SK-N-SH (cell line): ENCODE measurements around the gene TNFRSF18. TPM values are rescaled to one million over a fixed set of nuclear protein-coding genes. Genes with fewer than 3 reads are reported as not detected.

Source experiments
- CTCF ChIA-PET: fragments of 300-600, 350-600 bp; formaldehyde crosslinking; extraction: SDS; loops from one replicate; lab custom pipeline; 2021; lab: Yijun Ruan, JAX
- POLR2A ChIA-PET: fragments of 350-600 bp; sonication (Branson Sonifier 250); formaldehyde crosslinking; extraction: SDS; loops from one replicate; lab custom pipeline; 2020; ENCODE audit warnings: antibody characterized with exemption, inconsistent platforms; lab: Yijun Ruan, JAX
- DNase-seq: peaks from one replicate; pipeline ENCODE4 v3.0.0; 2012
- H2AFZ ChIP-seq: fragments of 200-600 bp; sonication (generic); 2 replicates; pipeline ENCODE4 v1.8.1; 2016; ENCODE audit warnings: antibody characterized with exemption, mild to moderate bottlenecking, low read depth
- H3F3A ChIP-seq: fragments of 200-600 bp; sonication (generic); replicated peaks from 2 replicates; pipeline ENCODE3; 2016; ENCODE audit warnings: antibody characterized with exemption, mild to moderate bottlenecking; ENCODE audit not compliant: insufficient read depth
- H3K27ac ChIP-seq, 2 experiments: fragments of 200-500 bp in 1 of 2; fragments of 200-600 bp in 1 of 2; sonication (Bioruptor generic) in 1 of 2; sonication (generic), shearing (Covaris generic) in 1 of 2; 2 replicates each; pipeline versions ENCODE4 v1.5.1 to v1.6.1; 2014 to 2016; ENCODE audit warnings: low read depth in 2 of 2, inconsistent platforms in 1 of 2, low read length in 1 of 2, mild to moderate bottlenecking in 1 of 2, mixed read lengths in 1 of 2
- H3K27me3 ChIP-seq: fragments of 200-600 bp; sonication (generic), shearing (Covaris generic); 2 replicates; pipeline ENCODE4 v1.6.1; 2016; ENCODE audit warnings: mixed run types; ENCODE audit not compliant: insufficient read depth
- H3K36me3 ChIP-seq, 2 experiments: fragments of 200-500 bp in 1 of 2; fragments of 200-600 bp in 1 of 2; sonication (Bioruptor generic) in 1 of 2; sonication (generic) in 1 of 2; replicated peaks in 1 of 2; 2 replicates each; pipeline versions ENCODE3 to v1.5.1; 2014 to 2016; ENCODE audit warnings: low read length in 1 of 2, mild to moderate bottlenecking in 1 of 2; ENCODE audit not compliant: insufficient read depth in 2 of 2, control insufficient read depth in 1 of 2
- H3K4me1 ChIP-seq, 2 experiments: fragments of 200-500 bp in 1 of 2; fragments of 200-600 bp in 1 of 2; sonication (Bioruptor generic) in 1 of 2; sonication (generic), shearing (Covaris generic) in 1 of 2; 2 replicates each; pipeline versions ENCODE4 v1.5.1 to v1.6.1; 2014 to 2016; ENCODE audit warnings: low read depth in 1 of 2, low read length in 1 of 2, mixed run types in 1 of 2; ENCODE audit not compliant: insufficient read depth in 2 of 2, control insufficient read depth in 1 of 2
- H3K4me2 ChIP-seq: fragments of 200-600 bp; sonication (generic), shearing (Covaris generic); 2 replicates; pipeline ENCODE4 v1.6.1; 2017; ENCODE audit warnings: mixed run types
- H3K4me3 ChIP-seq, 2 experiments: fragments of 200-500 bp in 1 of 2; fragments of 200-600 bp in 1 of 2; sonication (Bioruptor generic) in 1 of 2; sonication (generic), shearing (Covaris generic) in 1 of 2; 2 replicates each; pipeline versions ENCODE4 v1.5.1 to v1.8.1; 2014 to 2016; ENCODE audit warnings: low read depth in 2 of 2, inconsistent platforms in 1 of 2, low read length in 1 of 2, mild to moderate bottlenecking in 1 of 2, mixed read lengths in 1 of 2, moderate library complexity in 1 of 2
- H3K79me2 ChIP-seq: fragments of 200-600 bp; sonication (generic); 2 replicates; pipeline ENCODE4 v1.8.1; 2017; ENCODE audit warnings: mild to moderate bottlenecking; ENCODE audit not compliant: insufficient read depth
- H3K9ac ChIP-seq: fragments of 200-600 bp; sonication (generic); 2 replicates; pipeline ENCODE4 v1.6.1; 2017; ENCODE audit warnings: mixed run types
- H3K9me2 ChIP-seq: fragments of 200-600 bp; sonication (generic); 2 replicates; pipeline ENCODE4 v1.6.1; 2017; ENCODE audit warnings: mixed run types
- H3K9me3 ChIP-seq: fragments of 200-600 bp; sonication (generic); 2 replicates; pipeline ENCODE4 v1.6.1; 2017; ENCODE audit warnings: mixed run types, mild to moderate bottlenecking, moderate library complexity
- H4K20me1 ChIP-seq: fragments of 200-600 bp; sonication (generic); 2 replicates; pipeline ENCODE4 v1.6.1; 2017; ENCODE audit warnings: mild to moderate bottlenecking, mixed run types; ENCODE audit not compliant: insufficient read depth
- ELF1 ChIP-seq: IDR thresholded peaks from 2 replicates; pipeline ENCODE4 v1.4.0; 2012
- EP300 ChIP-seq, 2 experiments: IDR thresholded peaks; 2 replicates each; pipeline versions ENCODE4 v1.4.0 to v1.6.1; 2012; ENCODE audit warnings: borderline replicate concordance in 1 of 2, low read depth in 1 of 2, low read length in 1 of 2
- EZH2phosphoT487 ChIP-seq: fragments of 200-600 bp; sonication (generic); IDR thresholded peaks from 2 replicates; pipeline ENCODE4 v1.6.1; 2017; ENCODE audit warnings: low read depth, mixed run types, mild to moderate bottlenecking, antibody characterized with exemption, moderate library complexity, borderline replicate concordance
- FOXJ3 ChIP-seq: sonication (generic); formaldehyde crosslinking; IDR thresholded peaks from 2 replicates; pipeline ENCODE4 v1.5.1; 2020; ENCODE audit warnings: mild to moderate bottlenecking, missing genetic modification reagents
- GABPA ChIP-seq: IDR thresholded peaks from 2 replicates; pipeline ENCODE4 v1.4.0; 2012; ENCODE audit warnings: low read depth, mild to moderate bottlenecking
- GATA2 ChIP-seq: sonication (generic); formaldehyde crosslinking; IDR thresholded peaks from 2 replicates; pipeline ENCODE4 v1.5.0; 2020; ENCODE audit warnings: mild to moderate bottlenecking, missing genetic modification reagents
- JUND ChIP-seq: IDR thresholded peaks from 2 replicates; pipeline ENCODE4 v1.4.0; 2012
- MXI1 ChIP-seq: IDR thresholded peaks from 2 replicates; pipeline ENCODE4 v1.6.1; 2012; ENCODE audit warnings: mild to moderate bottlenecking, low read depth, low read length, improper control_type of control experiment
- NFIC ChIP-seq: IDR thresholded peaks from 2 replicates; pipeline ENCODE4 v1.4.0; 2012; ENCODE audit warnings: borderline replicate concordance
- RAD21 ChIP-seq: IDR thresholded peaks from 2 replicates; pipeline ENCODE4 v1.6.1; 2012; ENCODE audit warnings: mild to moderate bottlenecking, low read length
- RCOR1 ChIP-seq: fragments of 150-350 bp; IDR thresholded peaks from 2 replicates; pipeline ENCODE4 v1.6.1; 2017; ENCODE audit warnings: antibody characterized with exemption, low read length
- RFX5 ChIP-seq: IDR thresholded peaks from 2 replicates; pipeline ENCODE4 v1.6.1; 2012; ENCODE audit warnings: mild to moderate bottlenecking, improper control_type of control experiment, low read length
- RXRA ChIP-seq: IDR thresholded peaks from 2 replicates; pipeline ENCODE4 v1.4.0; 2012; ENCODE audit warnings: low read depth, mild to moderate bottlenecking, borderline replicate concordance
- SIN3A ChIP-seq: IDR thresholded peaks from 2 replicates; pipeline ENCODE4 v1.6.1; 2012; ENCODE audit warnings: low read depth, mild to moderate bottlenecking, low read length, moderate library complexity, borderline replicate concordance
- SMC3 ChIP-seq: IDR thresholded peaks from 2 replicates; pipeline ENCODE4 v1.6.1; 2012; ENCODE audit warnings: low read depth, low read length, improper control_type of control experiment
- TAF1 ChIP-seq: IDR thresholded peaks from 2 replicates; pipeline ENCODE4 v1.6.1; 2012; ENCODE audit warnings: low read depth, mild to moderate bottlenecking, low read length, moderate library complexity, borderline replicate concordance
- TCF12 ChIP-seq: IDR thresholded peaks from 2 replicates; pipeline ENCODE4 v1.4.0; 2012
- TEAD4 ChIP-seq: IDR thresholded peaks from 2 replicates; pipeline ENCODE4 v1.4.0; 2012; ENCODE audit warnings: mild to moderate bottlenecking, borderline replicate concordance; ENCODE audit not compliant: insufficient read depth
- YY1 ChIP-seq: IDR thresholded peaks from 2 replicates; pipeline ENCODE4 v1.4.0; 2012; ENCODE audit warnings: low read depth, mild to moderate bottlenecking
- WGBS: methylation state at CpG from one replicate; pipeline ENCODE4 v1.1.6; 2017; ENCODE audit warnings: low lambda C conversion rate; 5-methylcytosine and 5-hydroxymethylcytosine counted together
- polyA plus RNA-seq, 3 experiments: library from polyadenylated mRNA; depleted of rRNA; stranded (reverse); fragments of >200 nt; gene quantifications; 2 replicates each; pipeline ENCODE4 v1.2.3, GENCODE V29; 2012
- TF ChIP-seq, protein P1 (sequence below): IDR thresholded peaks from 2 replicates; pipeline ENCODE4 v1.4.0; 2012; ENCODE audit warnings: low read depth, borderline replicate concordance
- TF ChIP-seq, protein P2 (sequence below): IDR thresholded peaks from 2 replicates; pipeline ENCODE4 v1.4.0; 2012; ENCODE audit warnings: low read depth
- TF ChIP-seq, protein P3 (sequence below): fragments of 150-350 bp; IDR thresholded peaks from 2 replicates; pipeline ENCODE4 v1.6.1; 2016; ENCODE audit warnings: mild to moderate bottlenecking, low read depth, low read length
- TF ChIP-seq, protein P4 (sequence below): IDR thresholded peaks from 2 replicates; pipeline ENCODE4 v1.4.0; 2012; ENCODE audit warnings: low read depth, borderline replicate concordance
- TF ChIP-seq, protein P5 (sequence below): IDR thresholded peaks from 2 replicates; pipeline ENCODE4; 2012

TNFRSF18 gene
- polyA plus RNA-seq, 1 of the 3 experiments (the other 2 are of a cell fraction) = 0.05 TPM

DNA sequence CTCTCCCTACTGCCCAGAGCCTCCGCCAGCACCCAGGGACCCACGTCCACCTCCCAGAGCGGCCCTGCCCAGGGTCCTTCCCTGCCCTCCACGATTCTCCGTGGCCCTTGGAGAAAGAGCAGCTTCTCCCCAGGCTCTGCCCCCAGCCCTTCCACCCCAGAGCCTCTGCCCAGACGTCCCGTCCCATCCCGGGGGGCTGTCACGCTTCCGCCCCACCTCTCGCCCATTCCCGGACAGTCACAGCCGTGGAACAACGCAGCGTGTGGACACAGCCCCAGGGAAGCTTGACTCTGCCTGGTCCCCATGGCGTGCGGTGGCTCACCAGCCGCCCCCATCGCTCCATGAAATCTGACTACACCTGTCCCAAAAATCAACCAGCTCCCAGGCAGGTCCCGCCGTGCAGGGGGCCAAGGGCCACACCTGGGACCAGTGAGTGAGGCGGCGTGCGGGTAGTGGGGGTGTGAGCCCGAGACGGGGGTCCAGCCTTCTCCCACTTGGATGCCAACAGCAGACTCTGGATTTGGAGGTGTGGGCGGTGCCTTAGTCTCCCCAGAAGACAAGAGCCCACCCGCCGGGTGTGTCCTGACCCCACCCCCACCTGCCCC lies 45.2 kb downstream of the TNFRSF18 start:
- H3K27me3 ChIP-seq = no peaks in the 10 kb centered on the region
- H3K4me3 ChIP-seq = no peak overlapping the region
- no peaks in the 10 kb centered on the region for H3K9me2 ChIP-seq
- no peak overlapping the region for H3K27ac ChIP-seq
- no peaks in the 10 kb centered on the region for H4K20me1 ChIP-seq
- no peak overlapping the region for H2AFZ ChIP-seq
- H3K4me1 ChIP-seq = peaks cover 0 to 9% of the 10 kb centered on the region in 2 experiments; a peak in 1 of 4 replicates
- H3K9me3 ChIP-seq = no peaks in the 10 kb centered on the region
- CTCF ChIA-PET = interaction anchor here (0.7 to 1.1 kb wide), 2 partner anchors 39 kb away, joined by 3 to 4 read pairs; no protein-coding TSS in a partner anchor
- no peak overlapping the region for H3K9ac ChIP-seq
- no peak for DNase-seq
- no peaks in the 10 kb centered on the region for H3F3A ChIP-seq
- TF ChIP-seq, protein P1, sequence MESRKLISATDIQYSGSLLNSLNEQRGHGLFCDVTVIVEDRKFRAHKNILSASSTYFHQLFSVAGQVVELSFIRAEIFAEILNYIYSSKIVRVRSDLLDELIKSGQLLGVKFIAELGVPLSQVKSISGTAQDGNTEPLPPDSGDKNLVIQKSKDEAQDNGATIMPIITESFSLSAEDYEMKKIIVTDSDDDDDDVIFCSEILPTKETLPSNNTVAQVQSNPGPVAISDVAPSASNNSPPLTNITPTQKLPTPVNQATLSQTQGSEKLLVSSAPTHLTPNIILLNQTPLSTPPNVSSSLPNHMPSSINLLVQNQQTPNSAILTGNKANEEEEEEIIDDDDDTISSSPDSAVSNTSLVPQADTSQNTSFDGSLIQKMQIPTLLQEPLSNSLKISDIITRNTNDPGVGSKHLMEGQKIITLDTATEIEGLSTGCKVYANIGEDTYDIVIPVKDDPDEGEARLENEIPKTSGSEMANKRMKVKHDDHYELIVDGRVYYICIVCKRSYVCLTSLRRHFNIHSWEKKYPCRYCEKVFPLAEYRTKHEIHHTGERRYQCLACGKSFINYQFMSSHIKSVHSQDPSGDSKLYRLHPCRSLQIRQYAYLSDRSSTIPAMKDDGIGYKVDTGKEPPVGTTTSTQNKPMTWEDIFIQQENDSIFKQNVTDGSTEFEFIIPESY = no peak
- no peak for TF ChIP-seq YY1
- TF ChIP-seq, protein P2, sequence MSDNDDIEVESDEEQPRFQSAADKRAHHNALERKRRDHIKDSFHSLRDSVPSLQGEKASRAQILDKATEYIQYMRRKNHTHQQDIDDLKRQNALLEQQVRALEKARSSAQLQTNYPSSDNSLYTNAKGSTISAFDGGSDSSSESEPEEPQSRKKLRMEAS = no peak
- TF ChIP-seq JUND = no peak
- no peak for TF ChIP-seq GATA2 (CRISPR knock-in tag)
- no peak for TF ChIP-seq TAF1
- TF ChIP-seq SIN3A = no peak
- TF ChIP-seq RFX5 = no peak
- TF ChIP-seq TCF12 = no peak
- TF ChIP-seq GABPA = no peak
- TF ChIP-seq EP300 (IDR thresholded peaks at IDR 0.05; ENCODE audit: borderline replicate concordance in 1 of 2, low read depth in 1 of 2, low read length in 1 of 2) = no peak
- no peak for TF ChIP-seq TEAD4
- no peak for TF ChIP-seq MXI1
- H3K4me2 ChIP-seq = no peak overlapping the region
- POLR2A ChIA-PET = no interaction called here
- no peaks in the 10 kb centered on the region for H3K36me3 ChIP-seq
- WGBS = 62% methylated on average over 8 of the region's 29 CpGs
- H3K79me2 ChIP-seq = no peaks in the 10 kb centered on the region

DNA sequence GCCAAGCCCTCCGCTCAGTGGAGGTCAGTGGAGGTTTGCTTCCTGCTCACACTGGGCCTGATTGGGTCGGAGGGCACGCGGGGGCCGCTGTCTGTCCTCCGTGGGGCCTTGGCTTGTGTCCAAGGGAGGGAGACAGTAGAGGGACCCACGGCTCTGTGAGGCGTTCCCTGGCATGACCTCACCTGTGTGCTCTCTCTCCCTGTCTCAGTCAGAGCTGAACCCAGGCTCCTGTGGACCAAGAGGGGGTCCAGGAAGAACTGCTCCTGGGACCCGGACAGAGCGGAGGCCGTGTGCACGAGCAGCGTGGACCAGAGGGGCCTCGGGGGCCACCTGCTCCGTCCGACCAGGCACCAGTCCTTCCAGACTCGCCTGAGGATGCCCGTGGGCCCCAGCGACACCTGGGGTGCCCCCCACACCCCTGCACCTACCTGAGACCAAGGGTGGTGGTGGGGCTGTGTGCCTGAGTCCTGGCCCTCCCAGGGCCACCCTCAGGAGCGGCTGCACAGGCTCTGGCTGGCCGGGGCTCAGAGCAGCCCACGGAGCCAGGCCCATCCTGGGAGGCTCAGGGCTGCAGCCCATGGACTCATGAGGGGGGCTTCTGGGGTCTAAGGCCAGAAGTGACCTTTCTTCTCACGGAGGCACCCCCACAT lies 46.0 kb downstream of the TNFRSF18 start:
- no peaks in the 10 kb centered on the region for H4K20me1 ChIP-seq
- ChIA-PET POLR2A (no interaction called here), CTCF (interaction anchor here (0.7 kb wide), 1 partner anchor 39 kb away, joined by 3 read pairs; no protein-coding TSS in a partner anchor)
- no peaks in the 10 kb centered on the region for H3F3A ChIP-seq
- H3K4me1 ChIP-seq = peaks cover 0 to 9% of the 10 kb centered on the region in 2 experiments; a peak in 1 of 4 replicates
- no peaks in the 10 kb centered on the region for H3K9me3 ChIP-seq
- no peaks in the 10 kb centered on the region for H3K27me3 ChIP-seq
- 94% methylated on average over 9 of the region's 23 CpGs for WGBS
- no peak for DNase-seq
- H3K36me3 ChIP-seq = no peaks in the 10 kb centered on the region
- no peak overlapping the region for H3K4me2 ChIP-seq
- H3K9me2 ChIP-seq = no peaks in the 10 kb centered on the region
- no peak overlapping the region for H3K27ac ChIP-seq
- H3K79me2 ChIP-seq = no peaks in the 10 kb centered on the region
- H2AFZ ChIP-seq = no peak overlapping the region
- H3K9ac ChIP-seq = no peak overlapping the region
- H3K4me3 ChIP-seq = no peak overlapping the region
- TF ChIP-seq RXRA (no peak), EP300 (IDR thresholded peaks at IDR 0.05; ENCODE audit: borderline replicate concordance in 1 of 2, low read depth in 1 of 2, low read length in 1 of 2) (no peak), ELF1 (no peak), SMC3 (no peak), RCOR1 (no peak), NFIC (no peak), RAD21 (no peak), GATA2 (CRISPR knock-in tag) (no peak), EZH2phosphoT487 (no peak), FOXJ3 (no peak), SIN3A (no peak)
- TF ChIP-seq, protein P3, sequence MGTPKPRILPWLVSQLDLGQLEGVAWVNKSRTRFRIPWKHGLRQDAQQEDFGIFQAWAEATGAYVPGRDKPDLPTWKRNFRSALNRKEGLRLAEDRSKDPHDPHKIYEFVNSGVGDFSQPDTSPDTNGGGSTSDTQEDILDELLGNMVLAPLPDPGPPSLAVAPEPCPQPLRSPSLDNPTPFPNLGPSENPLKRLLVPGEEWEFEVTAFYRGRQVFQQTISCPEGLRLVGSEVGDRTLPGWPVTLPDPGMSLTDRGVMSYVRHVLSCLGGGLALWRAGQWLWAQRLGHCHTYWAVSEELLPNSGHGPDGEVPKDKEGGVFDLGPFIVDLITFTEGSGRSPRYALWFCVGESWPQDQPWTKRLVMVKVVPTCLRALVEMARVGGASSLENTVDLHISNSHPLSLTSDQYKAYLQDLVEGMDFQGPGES = no peak
- TF ChIP-seq, protein P4, sequence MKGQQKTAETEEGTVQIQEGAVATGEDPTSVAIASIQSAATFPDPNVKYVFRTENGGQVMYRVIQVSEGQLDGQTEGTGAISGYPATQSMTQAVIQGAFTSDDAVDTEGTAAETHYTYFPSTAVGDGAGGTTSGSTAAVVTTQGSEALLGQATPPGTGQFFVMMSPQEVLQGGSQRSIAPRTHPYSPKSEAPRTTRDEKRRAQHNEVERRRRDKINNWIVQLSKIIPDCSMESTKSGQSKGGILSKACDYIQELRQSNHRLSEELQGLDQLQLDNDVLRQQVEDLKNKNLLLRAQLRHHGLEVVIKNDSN = no peak
- TF ChIP-seq, protein P5, sequence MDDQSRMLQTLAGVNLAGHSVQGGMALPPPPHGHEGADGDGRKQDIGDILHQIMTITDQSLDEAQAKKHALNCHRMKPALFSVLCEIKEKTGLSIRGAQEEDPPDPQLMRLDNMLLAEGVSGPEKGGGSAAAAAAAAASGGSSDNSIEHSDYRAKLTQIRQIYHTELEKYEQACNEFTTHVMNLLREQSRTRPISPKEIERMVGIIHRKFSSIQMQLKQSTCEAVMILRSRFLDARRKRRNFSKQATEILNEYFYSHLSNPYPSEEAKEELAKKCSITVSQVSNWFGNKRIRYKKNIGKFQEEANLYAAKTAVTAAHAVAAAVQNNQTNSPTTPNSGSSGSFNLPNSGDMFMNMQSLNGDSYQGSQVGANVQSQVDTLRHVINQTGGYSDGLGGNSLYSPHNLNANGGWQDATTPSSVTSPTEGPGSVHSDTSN = no peak
